NCI-H128 (cell line): Measurements from ENCODE around the gene SLC7A7.
"Not testable (repeated sequence)": the region's sequence is repeated elsewhere in the genome, so short reads cannot be mapped to it uniquely, and the experiment has no call there.

Source experiments
- DNase-seq: peaks from one replicate; lab custom pipeline; 2025; ENCODE audit not compliant: unreplicated experiment; lab: John Stamatoyannopoulos, UW

SLC7A7 gene

GRCh38 chr14:22814941-22815713 is at the start of gene SLC7A7:
Gene SLC7A7, minus strand, starts transcription at chr14:22815435. Its CDS starts 2,037 bp downstream, at chr14:22813398.
- DNase-seq: no peak

GRCh38 chr14:22864979-22865378 is 49.7 kb upstream of the SLC7A7 start:
- no peak for DNase-seq

- no peak for DNase-seq
Measured at GRCh38 chr14:22861651-22862050, 46.4 kb upstream of the SLC7A7 start.

- DNase-seq: not testable (repeated sequence)
Measured at GRCh38 chr14:22860377-22860776, 45.1 kb upstream of the SLC7A7 start.

- no peak for DNase-seq
Measured at GRCh38 chr14:22856428-22856827, 41.2 kb upstream of the SLC7A7 start.

- DNase-seq: no peak
Measured at GRCh38 chr14:22854963-22855724, 39.9 kb upstream of the SLC7A7 start.

- not testable (repeated sequence) for DNase-seq
Measured at GRCh38 chr14:22854296-22854695, 39.1 kb upstream of the SLC7A7 start.

- DNase-seq: peak; percentile 31
Measured at GRCh38 chr14:22852940-22853767, 37.9 kb upstream of the SLC7A7 start.

- DNase-seq: no peak
Measured at GRCh38 chr14:22852599-22852939, 37.3 kb upstream of the SLC7A7 start.

- DNase-seq: not testable (repeated sequence)
Measured at GRCh38 chr14:22852178-22852577, 36.9 kb upstream of the SLC7A7 start.

GRCh38 chr14:22850944-22851764 is 35.9 kb upstream of the SLC7A7 start:
- DNase-seq: no peak

GRCh38 chr14:22849212-22849819 is 34.1 kb upstream of the SLC7A7 start:
- DNase-seq: no peak

GRCh38 chr14:22848351-22849164 is 33.3 kb upstream of the SLC7A7 start:
- DNase-seq: no peak

- no peak for DNase-seq
Measured at GRCh38 chr14:22847661-22848341, 32.6 kb upstream of the SLC7A7 start.

- DNase-seq: no peak
Measured at GRCh38 chr14:22846811-22847307, 31.6 kb upstream of the SLC7A7 start.

- DNase-seq: no peak
Measured at GRCh38 chr14:22845821-22846625, 30.8 kb upstream of the SLC7A7 start.

- no peak for DNase-seq
Measured at GRCh38 chr14:22845103-22845394, 29.8 kb upstream of the SLC7A7 start.
